Measurements from ENCODE around the gene ZNF708. TPM values are rescaled to one million over a fixed set of nuclear protein-coding genes. Genes with fewer than 3 reads are reported as not detected.
A peak's percentile ranks its signal among the peaks of the same experiment; 100 is the strongest.
"Not testable (repeated sequence)": the region's sequence is repeated elsewhere in the genome, so short reads cannot be mapped to it uniquely, and the experiment has no call there.

ZNF708 gene
- total RNA-seq, result 6.8 TPM
- long read RNA-seq, partial matches to known transcripts, result 1 of 4 reads
- long read RNA-seq, other reads (novel, unspliced or antisense), result 3 of 4 reads

DNA sequence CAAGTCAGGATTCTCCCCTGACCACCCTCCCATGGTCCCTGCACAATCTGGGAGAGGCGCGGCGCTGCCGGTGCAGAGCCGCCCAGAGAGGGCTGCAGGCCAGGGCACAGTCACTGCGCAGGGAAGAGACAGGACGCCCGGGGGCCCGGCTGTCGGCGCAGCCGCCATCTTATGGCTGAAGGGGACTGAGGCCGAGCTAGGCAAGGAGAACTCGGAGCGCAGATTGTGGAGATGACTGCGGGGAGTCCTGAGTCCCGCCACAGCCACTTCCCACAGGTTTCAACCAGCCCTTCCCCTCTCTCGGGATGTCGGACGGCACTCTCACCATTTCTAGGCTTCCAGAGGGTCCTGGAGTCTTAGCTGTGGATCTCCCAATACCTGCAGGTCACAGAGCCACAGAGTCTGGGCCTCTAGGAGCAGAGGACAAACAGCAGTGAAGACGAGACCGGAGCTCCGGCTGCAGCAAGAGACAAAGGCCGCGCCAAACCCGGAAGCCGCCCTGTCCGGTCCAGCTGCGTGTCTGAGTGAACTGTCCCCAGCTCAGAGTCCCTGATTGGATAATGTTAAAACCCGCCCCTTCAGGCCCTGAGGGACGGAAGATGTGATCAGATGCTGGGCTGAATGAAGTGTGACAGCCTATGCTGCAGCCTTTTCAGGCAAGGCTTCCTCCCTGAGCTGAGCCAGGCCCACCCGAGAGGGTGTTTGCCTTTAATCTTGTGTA lies at the start of gene ZNF708:
TSS of gene ZNF708 (minus strand) at position 526 of the 721 bp plus-strand sequence. CDS start at position 328, 198 bp downstream.
- DNase-seq (ENCODE audit: low spot score), result peak; percentile 95
- intact Hi-C loops (cut with DNase I), result loop anchor here (10.0 kb wide), 1 partner anchor 176 kb away; the partner anchor contains the start of gene ZNF429

DNA sequence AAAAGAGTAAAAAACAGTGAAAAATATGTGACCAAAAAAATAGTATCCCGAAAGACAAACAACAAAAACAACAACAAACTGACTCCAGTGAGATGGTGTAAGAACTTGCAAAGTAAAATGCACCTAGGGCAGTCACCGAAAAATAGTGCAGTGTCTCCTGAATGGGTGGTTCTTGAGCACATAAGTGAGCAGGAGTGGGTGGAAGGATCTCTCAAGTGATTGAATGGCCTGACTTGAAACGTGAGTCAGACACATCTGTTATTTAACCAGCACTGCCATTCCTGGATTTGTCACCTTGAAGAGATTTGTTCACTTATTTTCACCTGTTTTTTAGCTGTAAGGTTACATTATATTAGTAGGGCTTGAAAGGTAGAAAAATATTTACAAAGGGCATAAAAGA lies 33.1 kb upstream of the ZNF708 start:
- intact Hi-C loops (cut with DNase I), result loop anchor here (5.0 kb wide), 1 partner anchor 35 kb away; the partner anchor contains the start of gene ZNF493
- DNase-seq (ENCODE audit: low spot score), result no peak

DNA sequence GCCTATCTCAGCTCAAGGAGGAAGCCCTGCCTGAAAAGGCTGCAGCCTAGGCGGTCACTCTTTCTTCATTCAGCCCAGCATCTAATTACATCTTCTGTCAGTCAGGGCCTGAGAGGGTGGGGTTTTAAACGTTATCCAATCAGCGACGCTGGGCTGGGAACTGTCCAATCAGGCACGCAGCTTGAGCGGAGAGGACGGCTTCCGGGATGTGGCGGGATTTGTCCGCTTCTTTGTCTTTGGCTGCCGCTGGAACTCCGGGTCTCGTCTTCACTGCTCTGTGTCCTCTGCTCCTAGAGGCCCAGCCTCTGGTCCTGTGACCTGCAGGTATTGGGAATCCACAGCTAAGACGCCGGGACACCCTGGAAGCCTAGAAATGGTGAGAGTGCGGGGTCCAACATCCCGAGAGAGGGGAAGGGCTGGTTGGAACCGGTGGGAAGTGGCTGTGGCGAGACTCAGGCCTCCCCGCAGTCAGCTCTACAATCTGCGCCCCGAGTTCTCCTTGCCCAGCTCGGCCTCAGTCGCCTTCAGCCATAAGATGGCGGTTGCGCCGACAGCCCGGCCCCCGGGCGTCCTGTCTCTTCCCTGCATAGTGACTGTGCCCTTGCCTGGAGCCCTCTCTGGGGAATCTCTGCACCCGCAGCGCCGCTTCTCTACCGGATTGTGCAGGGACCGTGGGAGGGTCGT lies 29.7 kb upstream of the ZNF708 start, which contains the start of gene ZNF738:
TSS of gene ZNF738 (plus strand) at position 233 of the 684 bp plus-strand sequence. CDS start at position 374, 141 bp downstream.
- intact Hi-C loops (cut with DNase I), result no loop called here
- DNase-seq (ENCODE audit: low spot score), result peak; percentile 95

DNA sequence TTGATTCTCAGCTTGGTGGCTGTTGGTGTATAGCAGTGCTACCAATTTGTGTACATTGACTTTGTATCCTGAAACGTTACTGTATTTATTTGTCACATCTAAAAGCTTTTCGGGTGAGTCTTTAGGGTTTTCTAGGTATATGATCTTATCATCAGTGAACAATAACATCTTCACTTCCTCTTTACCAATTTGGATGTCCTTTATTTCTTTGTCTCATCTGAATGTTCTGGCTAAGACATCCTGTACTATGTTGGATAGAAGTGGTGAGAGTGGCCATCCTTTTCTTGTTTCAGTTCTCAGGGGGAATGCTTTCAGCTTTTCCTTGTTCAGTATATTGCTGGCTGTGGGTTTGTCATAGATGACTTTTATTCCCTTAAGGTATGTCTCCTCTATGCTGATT lies 23.6 kb upstream of the ZNF708 start:
- intact Hi-C loops (cut with DNase I), result no loop called here

GRCh38 chr19:21344841-21345240 lies 15.6 kb upstream of the ZNF708 start:
- intact Hi-C loops (cut with DNase I); DNase-seq (ENCODE audit: low spot score): not testable (repeated sequence)

More for the DNA sequence above, 23.6 kb upstream of the ZNF708 start:
- DNase-seq (ENCODE audit: low spot score), result no peak

GRCh38 chr19:21335721-21336120 lies 6.5 kb upstream of the ZNF708 start:
- no peak for DNase-seq (ENCODE audit: low spot score)
- intact Hi-C loops (cut with DNase I), result no loop called here

DNA sequence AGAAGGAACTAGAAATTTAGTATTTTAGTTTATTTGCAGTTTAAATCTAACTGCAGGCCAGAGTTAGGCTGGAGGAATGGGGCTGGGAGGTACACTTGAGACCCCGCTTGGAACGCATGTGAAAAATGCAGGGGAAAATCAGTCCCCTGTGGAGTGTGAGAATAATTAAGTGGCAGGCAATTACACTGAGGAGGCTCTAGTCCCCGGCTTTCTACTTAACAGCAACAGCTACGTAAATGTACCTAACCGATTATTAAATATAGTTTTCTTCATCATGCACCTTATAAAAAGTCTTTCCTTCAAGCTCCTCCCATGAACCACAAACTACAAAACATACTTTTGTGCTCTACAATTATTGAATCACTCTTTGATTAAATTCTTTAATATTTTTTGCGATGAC lies 804 bp downstream of the ZNF708 start:
- no peak for DNase-seq (ENCODE audit: low spot score)
- intact Hi-C loops (cut with DNase I), result loop anchor here (10.0 kb wide), 1 partner anchor 176 kb away; the partner anchor contains the start of gene ZNF429

- intact Hi-C loops (cut with DNase I), result loop anchor here (10.0 kb wide), 1 partner anchor 179 kb away; the partner anchor contains the start of gene ZNF429
- DNase-seq (ENCODE audit: low spot score), result no peak
Measured at GRCh38 chr19:21326169-21326568, 3.0 kb downstream of the ZNF708 start.

DNA sequence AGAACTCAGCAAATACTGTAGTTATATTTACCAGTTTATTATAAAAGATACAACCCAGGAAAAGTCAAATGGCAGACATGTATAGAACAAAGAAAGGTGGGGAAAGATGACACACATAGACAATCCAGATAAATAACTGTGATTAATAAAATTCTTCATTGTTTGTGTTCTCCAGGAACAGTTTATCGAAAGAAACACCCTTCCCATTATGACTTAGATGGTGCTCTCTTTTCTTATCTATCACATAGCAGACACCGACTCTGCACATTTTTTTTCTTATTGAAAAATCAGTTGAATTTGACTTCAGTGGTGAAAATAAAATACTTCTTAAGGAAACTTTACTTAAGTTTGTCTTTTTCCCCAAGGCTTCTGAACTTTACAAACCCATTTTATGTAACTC lies 6.2 kb downstream of the ZNF708 start:
- no peak for DNase-seq (ENCODE audit: low spot score)
- intact Hi-C loops (cut with DNase I), result loop anchor here (10.0 kb wide), 1 partner anchor 182 kb away; the partner anchor contains the start of gene ZNF429

GRCh38 chr19:21322528-21322927 lies 6.7 kb downstream of the ZNF708 start:
- DNase-seq (ENCODE audit: low spot score), result no peak
- intact Hi-C loops (cut with DNase I), result loop anchor here (10.0 kb wide), 1 partner anchor 182 kb away; the partner anchor contains the start of gene ZNF429

- DNase-seq (ENCODE audit: low spot score), result no peak
- intact Hi-C loops (cut with DNase I), result loop anchor here (10.0 kb wide), 1 partner anchor 183 kb away; the partner anchor contains the start of gene ZNF429
Measured at GRCh38 chr19:21321996-21322395, 7.2 kb downstream of the ZNF708 start.

GRCh38 chr19:21321134-21321533 lies 8.1 kb downstream of the ZNF708 start:
- intact Hi-C loops (cut with DNase I), result loop anchor here (10.0 kb wide), 1 partner anchor 184 kb away; the partner anchor contains the start of gene ZNF429
- DNase-seq (ENCODE audit: low spot score), result no peak

GRCh38 chr19:21317821-21318220 lies 11.4 kb downstream of the ZNF708 start:
- intact Hi-C loops (cut with DNase I), result no loop called here
- DNase-seq (ENCODE audit: low spot score), result no peak

- no peak for DNase-seq (ENCODE audit: low spot score)
- intact Hi-C loops (cut with DNase I), result no loop called here
Measured at GRCh38 chr19:21314676-21315075, 14.5 kb downstream of the ZNF708 start.

GRCh38 chr19:21312807-21313206 lies 16.4 kb downstream of the ZNF708 start:
- DNase-seq (ENCODE audit: low spot score); intact Hi-C loops (cut with DNase I): not testable (repeated sequence)

GRCh38 chr19:21308773-21309172 lies 20.4 kb downstream of the ZNF708 start:
- intact Hi-C loops (cut with DNase I), result no loop called here
- DNase-seq (ENCODE audit: low spot score), result no peak

DNA sequence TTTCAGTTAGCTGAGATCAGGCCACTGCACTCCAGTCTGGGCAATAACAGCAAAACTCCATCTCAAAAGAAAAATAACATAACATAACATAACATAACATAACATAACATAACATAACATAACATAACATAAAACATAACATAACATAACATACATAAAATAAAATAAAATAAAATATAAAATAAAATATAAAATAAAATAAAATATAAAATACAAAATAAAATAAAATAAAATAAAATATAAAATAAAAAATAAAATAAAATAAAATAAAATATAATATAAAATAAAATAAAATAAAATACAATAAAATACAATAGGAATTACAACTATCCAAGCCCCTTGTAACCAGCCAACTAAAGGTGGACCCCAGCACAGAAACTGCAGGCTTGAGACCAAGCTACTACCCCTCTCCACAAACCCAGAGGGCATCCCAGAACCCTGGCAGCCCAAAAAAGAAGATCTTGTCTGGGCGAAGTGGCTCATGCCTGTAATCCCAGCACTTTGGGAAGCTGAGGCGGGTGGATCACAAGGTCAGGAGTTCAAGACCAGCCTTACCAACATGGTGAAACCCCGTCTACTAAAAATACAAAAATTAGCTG lies 22.2 kb downstream of the ZNF708 start:
- DNase-seq (ENCODE audit: low spot score); intact Hi-C loops (cut with DNase I): not testable (repeated sequence)

DNA sequence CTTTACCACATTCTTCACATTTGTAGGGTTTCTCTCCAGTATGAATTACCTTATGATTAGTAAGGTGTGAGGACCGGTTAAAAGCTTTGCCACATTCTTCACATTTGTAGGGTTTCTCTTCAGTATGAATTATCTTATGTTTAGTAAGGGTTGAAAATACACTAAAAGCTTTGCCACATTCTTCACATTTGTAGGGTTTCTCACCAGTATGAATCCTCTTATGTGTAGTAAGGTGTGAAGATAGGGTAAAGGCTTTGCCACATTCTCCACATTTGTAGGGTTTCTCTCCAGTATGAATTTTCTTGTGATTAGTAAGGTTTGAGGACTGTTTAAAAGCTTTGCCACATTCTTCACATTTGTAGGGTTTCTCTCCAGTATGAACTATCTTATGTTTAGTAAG lies 35.4 kb downstream of the ZNF708 start:
- DNase-seq (ENCODE audit: low spot score); intact Hi-C loops (cut with DNase I): not testable (repeated sequence)

GRCh38 chr19:21269813-21270212 lies 59.4 kb downstream of the ZNF708 start:
- DNase-seq (ENCODE audit: low spot score), result no peak
- intact Hi-C loops (cut with DNase I), result no loop called here

GRCh38 chr19:21264891-21265290 lies 64.3 kb downstream of the ZNF708 start:
- intact Hi-C loops (cut with DNase I), result no loop called here
- no peak for DNase-seq (ENCODE audit: low spot score)
